ENCODE results near the gene VAPA.

- TF ChIP-seq CTCF (IDR thresholded peaks at IDR 0.05): no peak
- TF ChIP-seq EZH2 (IDR thresholded peaks at IDR 0.05; ENCODE audit: borderline replicate concordance, insufficient read depth, low read depth, low read length, poor library complexity, severe bottlenecking): no peak
Observed at GRCh38 chr18:9871244-9871746, 42.5 kb upstream of the VAPA start.

Measured in B cell (primary cell).